ENCODE data around the gene PTTG1IP. TPM values are rescaled to one million over a fixed set of nuclear protein-coding genes. Genes with fewer than 3 reads are reported as not detected.

PTTG1IP gene
- total RNA-seq, 1 donor from 2014 or later: 98.1 TPM

GRCh38 chr21:44872649-44873355 lies 688 bp downstream of the PTTG1IP start:
- H3K4me1 ChIP-seq (ENCODE audit: control insufficient read depth in 3 of 3, insufficient read depth in 3 of 3, low read length in 3 of 3): peaks cover 62 to 70% (median 68%) of the 10 kb centered on the region in 3 donors

DNA sequence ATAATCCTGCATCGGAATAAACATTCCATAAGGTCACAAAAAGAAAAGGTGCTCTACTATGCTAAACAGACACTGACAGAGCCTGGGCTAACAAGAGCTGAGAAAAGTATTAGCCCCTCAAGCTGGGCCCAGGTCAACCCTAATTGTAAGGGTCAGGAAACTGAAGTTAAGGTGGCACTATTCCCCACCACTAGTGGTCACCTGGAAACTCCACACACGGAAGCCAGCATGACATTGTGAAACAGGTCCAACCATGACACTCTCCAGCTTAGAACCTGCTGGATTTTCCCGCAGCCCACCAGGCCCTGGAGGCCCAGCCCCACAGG lies 1.2 kb downstream of the PTTG1IP start:
- H3K4me3 ChIP-seq (ENCODE audit: low read length in 3 of 3): peak overlapping the region; percentile 72 to 86 (median 81)
- peak overlapping the region; percentile 75 to 92 (median 85) for H3K9ac ChIP-seq (ENCODE audit: low read depth in 1 of 3, low read length in 3 of 3)
- peak overlapping the region; percentile 84 for H3K27ac ChIP-seq (ENCODE audit: low read depth, low read length)
- no peaks in the 10 kb centered on the region for H3K27me3 ChIP-seq (ENCODE audit: control insufficient read depth in 3 of 3, insufficient read depth in 3 of 3, low read length in 3 of 3)
- no peaks in the 10 kb centered on the region for H3K36me3 ChIP-seq (ENCODE audit: control insufficient read depth in 3 of 3, insufficient read depth in 3 of 3, low read length in 3 of 3)
- peaks cover 64 to 73% (median 72%) of the 10 kb centered on the region in 3 donors for H3K4me1 ChIP-seq (ENCODE audit: control insufficient read depth in 3 of 3, insufficient read depth in 3 of 3, low read length in 3 of 3)
- no peaks in the 10 kb centered on the region for H3K9me3 ChIP-seq (ENCODE audit: control insufficient read depth in 3 of 3, low read length in 3 of 3)

More at GRCh38 chr21:44872649-44873355, 688 bp downstream of the PTTG1IP start:
- Histone ChIP-seq H3K27ac (ENCODE audit: low read depth, low read length) (peak overlapping the region; percentile 84), H3K9me3 (ENCODE audit: control insufficient read depth in 3 of 3, low read length in 3 of 3) (no peaks in the 10 kb centered on the region), H3K4me3 (ENCODE audit: low read length in 3 of 3) (peak overlapping the region; percentile 72 to 86 (median 81)), H3K9ac (ENCODE audit: low read depth in 1 of 3, low read length in 3 of 3) (peak overlapping the region; percentile 75 to 92 (median 85)), H3K36me3 (ENCODE audit: control insufficient read depth in 3 of 3, insufficient read depth in 3 of 3, low read length in 3 of 3) (no peaks in the 10 kb centered on the region), H3K27me3 (ENCODE audit: control insufficient read depth in 3 of 3, insufficient read depth in 3 of 3, low read length in 3 of 3) (no peaks in the 10 kb centered on the region)

GRCh38 chr21:44871576-44872269 lies 1.8 kb downstream of the PTTG1IP start:
- Histone ChIP-seq H3K27ac (ENCODE audit: low read depth, low read length) (peak overlapping the region; percentile 84), H3K4me3 (ENCODE audit: low read length in 3 of 3) (peak overlapping the region; percentile 72 to 86 (median 81)), H3K27me3 (ENCODE audit: control insufficient read depth in 3 of 3, insufficient read depth in 3 of 3, low read length in 3 of 3) (no peaks in the 10 kb centered on the region), H3K9me3 (ENCODE audit: control insufficient read depth in 3 of 3, low read length in 3 of 3) (no peaks in the 10 kb centered on the region), H3K4me1 (ENCODE audit: control insufficient read depth in 3 of 3, insufficient read depth in 3 of 3, low read length in 3 of 3) (peaks cover 67 to 79% (median 77%) of the 10 kb centered on the region in 3 donors), H3K9ac (ENCODE audit: low read depth in 1 of 3, low read length in 3 of 3) (peak overlapping the region; percentile 75 to 92 (median 85)), H3K36me3 (ENCODE audit: control insufficient read depth in 3 of 3, insufficient read depth in 3 of 3, low read length in 3 of 3) (no peaks in the 10 kb centered on the region)

- Histone ChIP-seq H3K9me3 (ENCODE audit: control insufficient read depth in 3 of 3, low read length in 3 of 3) (no peaks in the 10 kb centered on the region), H3K4me3 (ENCODE audit: low read length in 3 of 3) (peak overlapping the region; percentile 2 to 86 (median 72)), H3K4me1 (ENCODE audit: control insufficient read depth in 3 of 3, insufficient read depth in 3 of 3, low read length in 3 of 3) (peaks cover 72 to 86% (median 82%) of the 10 kb centered on the region in 3 donors), H3K27ac (ENCODE audit: low read depth, low read length) (peak overlapping the region; percentile 84), H3K27me3 (ENCODE audit: control insufficient read depth in 3 of 3, insufficient read depth in 3 of 3, low read length in 3 of 3) (no peaks in the 10 kb centered on the region), H3K9ac (ENCODE audit: low read depth in 1 of 3, low read length in 3 of 3) (peak overlapping the region; percentile 25 to 92 (median 85)), H3K36me3 (ENCODE audit: control insufficient read depth in 3 of 3, insufficient read depth in 3 of 3, low read length in 3 of 3) (no peaks in the 10 kb centered on the region)
Observed at GRCh38 chr21:44870748-44871495, 2.6 kb downstream of the PTTG1IP start.

DNA sequence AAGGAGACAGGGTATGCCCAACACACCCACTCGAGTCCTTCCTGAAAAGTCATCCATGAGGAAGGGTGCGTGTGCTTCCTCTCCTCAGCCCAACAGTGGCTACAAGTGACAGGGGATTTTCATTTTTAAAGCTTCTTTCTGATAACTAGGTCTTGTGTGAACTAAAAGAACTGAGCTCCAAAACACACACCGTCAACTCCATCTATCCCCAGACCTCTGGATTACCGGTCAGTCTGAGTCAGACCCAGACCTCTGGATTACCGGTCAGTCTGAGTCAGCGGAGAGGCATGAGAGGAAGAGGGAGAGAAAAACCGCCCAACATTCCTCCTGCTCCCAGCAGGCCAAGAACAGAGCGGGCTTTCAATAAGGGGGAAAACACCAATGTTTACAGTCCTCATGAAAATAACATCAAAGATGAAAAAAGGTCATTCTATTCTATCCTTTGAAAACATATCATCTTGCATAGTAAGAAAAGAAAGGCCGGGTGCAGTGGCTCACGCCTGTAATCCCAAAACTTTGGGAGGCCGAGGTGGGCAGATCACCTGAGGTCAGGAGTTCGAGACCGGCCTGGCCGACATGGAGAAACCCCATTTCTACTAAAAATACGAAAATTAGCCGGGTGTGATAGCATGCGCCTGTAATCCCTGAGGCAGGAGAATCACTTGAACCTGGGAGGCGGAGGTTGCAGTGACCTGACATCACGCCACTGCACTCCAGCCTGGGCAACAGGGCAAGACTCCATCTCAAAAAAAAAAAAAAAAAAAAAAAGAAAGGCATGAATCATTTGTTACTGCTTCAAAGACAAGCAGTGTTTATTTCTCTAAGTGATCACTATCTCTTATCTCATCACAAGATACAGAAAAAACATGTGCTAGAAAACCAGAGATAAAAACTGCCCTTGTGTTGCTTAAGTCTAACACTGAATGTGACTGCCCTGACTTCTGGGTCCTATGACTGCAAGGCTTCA lies 3.4 kb downstream of the PTTG1IP start:
- H3K27ac ChIP-seq (ENCODE audit: low read depth, low read length): peak overlapping the region; percentile 84
- H3K9ac ChIP-seq (ENCODE audit: low read depth in 1 of 3, low read length in 3 of 3): peak overlapping the region; percentile 25 to 92 (median 46)

GRCh38 chr21:44868707-44869106 lies 4.8 kb downstream of the PTTG1IP start:
- Histone ChIP-seq H3K4me1 (ENCODE audit: control insufficient read depth in 3 of 3, insufficient read depth in 3 of 3, low read length in 3 of 3) (peaks cover 69 to 73% (median 71%) of the 10 kb centered on the region in 3 donors), H3K36me3 (ENCODE audit: control insufficient read depth in 3 of 3, insufficient read depth in 3 of 3, low read length in 3 of 3) (peaks cover 9 to 15% (median 14%) of the 10 kb centered on the region in 3 donors), H3K9me3 (ENCODE audit: control insufficient read depth in 3 of 3, low read length in 3 of 3) (no peaks in the 10 kb centered on the region), H3K27ac (ENCODE audit: low read depth, low read length) (peak overlapping the region; percentile 84), H3K27me3 (ENCODE audit: control insufficient read depth in 3 of 3, insufficient read depth in 3 of 3, low read length in 3 of 3) (no peaks in the 10 kb centered on the region), H3K9ac (ENCODE audit: low read depth in 1 of 3, low read length in 3 of 3) (peak overlapping the region in 1 of 3 donors; percentile 24), H3K4me3 (ENCODE audit: low read length in 3 of 3) (peak overlapping the region in 1 of 3 donors; percentile 15)

More for the DNA sequence above, 3.4 kb downstream of the PTTG1IP start:
- Histone ChIP-seq H3K27me3 (ENCODE audit: control insufficient read depth in 3 of 3, insufficient read depth in 3 of 3, low read length in 3 of 3) (no peaks in the 10 kb centered on the region), H3K4me1 (ENCODE audit: control insufficient read depth in 3 of 3, insufficient read depth in 3 of 3, low read length in 3 of 3) (peaks cover 78 to 86% (median 82%) of the 10 kb centered on the region in 3 donors), H3K4me3 (ENCODE audit: low read length in 3 of 3) (peak overlapping the region; percentile 19 to 72 (median 35)), H3K36me3 (ENCODE audit: control insufficient read depth in 3 of 3, insufficient read depth in 3 of 3, low read length in 3 of 3) (peaks cover 2 to 7% (median 6%) of the 10 kb centered on the region in 3 donors), H3K9me3 (ENCODE audit: control insufficient read depth in 3 of 3, low read length in 3 of 3) (no peaks in the 10 kb centered on the region)

- Histone ChIP-seq H3K27ac (ENCODE audit: low read depth, low read length) (peak overlapping the region; percentile 84), H3K9ac (ENCODE audit: low read depth in 1 of 3, low read length in 3 of 3) (peak overlapping the region in 1 of 3 donors; percentile 24)
Observed at GRCh38 chr21:44867999-44868700, 5.3 kb downstream of the PTTG1IP start.

GRCh38 chr21:44867464-44867863 lies 6.0 kb downstream of the PTTG1IP start:
- Histone ChIP-seq H3K4me1 (ENCODE audit: control insufficient read depth in 3 of 3, insufficient read depth in 3 of 3, low read length in 3 of 3) (peaks cover 65 to 67% (median 67%) of the 10 kb centered on the region in 3 donors), H3K9me3 (ENCODE audit: control insufficient read depth in 3 of 3, low read length in 3 of 3) (no peaks in the 10 kb centered on the region), H3K4me3 (ENCODE audit: low read length in 3 of 3) (no peak overlapping the region), H3K36me3 (ENCODE audit: control insufficient read depth in 3 of 3, insufficient read depth in 3 of 3, low read length in 3 of 3) (peaks cover 14 to 21% (median 20%) of the 10 kb centered on the region in 3 donors), H3K27me3 (ENCODE audit: control insufficient read depth in 3 of 3, insufficient read depth in 3 of 3, low read length in 3 of 3) (no peaks in the 10 kb centered on the region), H3K9ac (ENCODE audit: low read depth in 1 of 3, low read length in 3 of 3) (no peak overlapping the region), H3K27ac (ENCODE audit: low read depth, low read length) (no peak overlapping the region)

More at GRCh38 chr21:44867999-44868700, 5.3 kb downstream of the PTTG1IP start:
- Histone ChIP-seq H3K27me3 (ENCODE audit: control insufficient read depth in 3 of 3, insufficient read depth in 3 of 3, low read length in 3 of 3) (no peaks in the 10 kb centered on the region), H3K4me3 (ENCODE audit: low read length in 3 of 3) (no peak overlapping the region), H3K36me3 (ENCODE audit: control insufficient read depth in 3 of 3, insufficient read depth in 3 of 3, low read length in 3 of 3) (peaks cover 14 to 20% (median 19%) of the 10 kb centered on the region in 3 donors), H3K4me1 (ENCODE audit: control insufficient read depth in 3 of 3, insufficient read depth in 3 of 3, low read length in 3 of 3) (peaks cover 69 to 73% (median 71%) of the 10 kb centered on the region in 3 donors), H3K9me3 (ENCODE audit: control insufficient read depth in 3 of 3, low read length in 3 of 3) (no peaks in the 10 kb centered on the region)
